Thyroid gland (tissue), 4 donors: ENCODE measurements around the gene EXOC3L1. TPM values are rescaled to one million over a fixed set of nuclear protein-coding genes. Genes with fewer than 3 reads are reported as not detected.

Source experiments
- DNase-seq, 2 donors: peaks; one replicate each; pipeline ENCODE4 v3.0.0-alpha.2; 2019
- H3K27ac ChIP-seq, 3 donors: fragments of 200-600 bp; sonication (generic); 1 replicate in 2 of 3; 2 replicates in 1 of 3; pipeline ENCODE4 v1.5.1; 2016 to 2019; ENCODE audit warnings: mild to moderate bottlenecking in 1 of 3, moderate library complexity in 1 of 3
- H3K27me3 ChIP-seq: fragments of 200-600 bp; sonication (generic); one replicate; pipeline ENCODE4 v1.5.1; 2019
- H3K36me3 ChIP-seq, 2 donors: fragments of 200-600 bp; sonication (generic); one replicate each; pipeline ENCODE4 v1.5.1; 2016 to 2019
- H3K4me1 ChIP-seq, 2 donors: fragments of 200-600 bp; sonication (generic); one replicate each; pipeline ENCODE4 v1.5.1; 2017 to 2019
- H3K4me3 ChIP-seq, 3 donors: fragments of 200-600 bp; sonication (generic); replicated peaks in 1 of 3; 1 replicate in 2 of 3; 2 replicates in 1 of 3; pipeline ENCODE4 v1.5.1; 2016; ENCODE audit warnings: mild to moderate bottlenecking in 1 of 3
- H3K9me3 ChIP-seq: fragments of 200-600 bp; sonication (generic); one replicate; pipeline ENCODE4 v1.5.1; 2017
- CTCF ChIP-seq, 6 experiments: fragments of 200-600 bp in 3 of 6; fragments of 450-650 bp in 3 of 6; sonication (generic) in 3 of 6; IDR thresholded peaks; one replicate each; pipeline ENCODE4 v1.5.1; 2016 to 2019; ENCODE audit warnings: antibody characterized with exemption in 6 of 6, mild to moderate bottlenecking in 2 of 6, inconsistent platforms in 1 of 6, moderate library complexity in 1 of 6
- POLR2A ChIP-seq, 2 donors: fragments of 450-650 bp; IDR thresholded peaks; one replicate each; pipeline ENCODE4 v1.6.1; 2017; ENCODE audit warnings: antibody characterized with exemption in 2 of 2, mild to moderate bottlenecking in 2 of 2, moderate library complexity in 1 of 2
- WGBS, 2 donors: methylation state at CpG; one replicate each; pipeline ENCODE4 v1.1.5; 2017; 5-methylcytosine and 5-hydroxymethylcytosine counted together
- intact Hi-C: fragments of 100-400 bp; cut with DNase I; formaldehyde crosslinking; loops from one replicate; pipeline ENCODE4 v1.15.1; 2023
- total RNA-seq, 4 donors: library from RNA; depleted of rRNA; stranded (reverse); fragments of >200 nt; gene quantifications; one replicate each; pipeline ENCODE4 v1.2.3, GENCODE V29; 2016

Gene EXOC3L1
- total RNA-seq, 4 donors from 2014 or later, result 5.9 to 8.6 (median 7.6) TPM

GRCh38 chr16:67157106-67157748, 32.7 kb downstream of the EXOC3L1 start:
- no peak for TF ChIP-seq CTCF (IDR thresholded peaks at IDR 0.05)
- TF ChIP-seq POLR2A (IDR thresholded peaks at IDR 0.05), result no peak
- Histone ChIP-seq H3K36me3 (no peaks in the 10 kb centered on the region), H3K27me3 (no peaks in the 10 kb centered on the region), H3K27ac (no peak overlapping the region), H3K4me1 (peaks cover 30 to 31% of the 10 kb centered on the region in 2 donors), H3K4me3 (no peak overlapping the region), H3K9me3 (no peaks in the 10 kb centered on the region)
- intact Hi-C loops, result loop anchor here (10.0 kb wide), 1 partner anchor 52 kb away; the partner anchor contains the start of gene PHAF1
- WGBS, 2 donors, result 69 to 75% methylated on average over 7 of the region's 7 CpGs
- no peak for DNase-seq

GRCh38 chr16:67156143-67156844, 33.6 kb downstream of the EXOC3L1 start:
- Histone ChIP-seq H3K4me1 (peaks cover 28 to 32% of the 10 kb centered on the region in 2 donors), H3K9me3 (no peaks in the 10 kb centered on the region), H3K36me3 (no peaks in the 10 kb centered on the region), H3K4me3 (no peak overlapping the region), H3K27me3 (no peaks in the 10 kb centered on the region), H3K27ac (no peak overlapping the region)
- intact Hi-C loops, result loop anchor here (10.0 kb wide), 1 partner anchor 51 kb away; the partner anchor contains the start of gene PHAF1
- 66 to 70% methylated on average over 15 of the region's 15 CpGs for WGBS, 2 donors
- TF ChIP-seq POLR2A (IDR thresholded peaks at IDR 0.05), result no peak
- no peak for TF ChIP-seq CTCF (IDR thresholded peaks at IDR 0.05)
- no peak for DNase-seq

- DNase-seq, result peak; percentile 79 to 80
- intact Hi-C loops, result loop anchor here (2.0 to 10.0 kb wide), 2 partner anchors 51 to 177 kb away; partner anchors contain the start of gene PHAF1
- Histone ChIP-seq H3K9me3 (no peaks in the 10 kb centered on the region), H3K27me3 (no peaks in the 10 kb centered on the region), H3K4me1 (peaks cover 25 to 31% of the 10 kb centered on the region in 2 donors), H3K27ac (no peak overlapping the region), H3K4me3 (no peak overlapping the region), H3K36me3 (no peaks in the 10 kb centered on the region)
- WGBS, 2 donors, result 34 to 51% methylated on average over 15 to 23 of the region's 74 CpGs
- TF ChIP-seq POLR2A (IDR thresholded peaks at IDR 0.05) (no peak), CTCF (IDR thresholded peaks at IDR 0.05) (peak; percentile 33 to 100 (median 98))
Measured at GRCh38 chr16:67155295-67156142, 34.4 kb downstream of the EXOC3L1 start.

GRCh38 chr16:67154578-67155294, 35.2 kb downstream of the EXOC3L1 start:
- WGBS, 2 donors, result 51% methylated on average over 35 of the region's 61 CpGs
- Histone ChIP-seq H3K4me3 (no peak overlapping the region), H3K4me1 (peaks cover 25 to 38% of the 10 kb centered on the region in 2 donors), H3K27me3 (no peaks in the 10 kb centered on the region), H3K9me3 (no peaks in the 10 kb centered on the region), H3K27ac (no peak overlapping the region), H3K36me3 (no peaks in the 10 kb centered on the region)
- TF ChIP-seq CTCF (IDR thresholded peaks at IDR 0.05) (no peak), POLR2A (IDR thresholded peaks at IDR 0.05) (no peak)
- intact Hi-C loops, result loop anchor here (2.0 to 10.0 kb wide), 3 partner anchors 50 to 176 kb away; partner anchors contain the start of genes CBFB and PHAF1
- no peak for DNase-seq
